ENCODE data around the gene LRRC61.

DNA sequence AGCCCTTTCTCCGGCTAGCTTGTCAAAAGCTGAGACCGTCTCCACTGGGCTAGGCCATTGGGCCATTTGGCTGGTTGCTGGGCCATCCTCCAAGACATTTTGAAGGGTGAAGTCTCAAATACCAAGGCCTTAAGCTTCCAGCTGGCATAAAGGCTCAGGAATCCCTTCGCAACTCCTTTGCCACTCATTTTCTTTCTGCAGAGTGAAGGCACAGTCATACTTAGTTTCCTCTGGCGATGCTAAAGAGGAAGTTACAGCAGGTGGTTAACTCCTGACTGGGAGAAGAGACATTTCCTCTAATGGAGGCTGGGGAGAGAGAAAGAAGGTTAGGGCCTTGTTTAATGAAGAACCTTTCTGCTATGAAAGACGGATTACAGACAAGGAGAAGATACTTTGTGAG, 40.7 kb downstream of the LRRC61 start:
- no peak for TF ChIP-seq FOXM1 (IDR thresholded peaks at IDR 0.05; ENCODE audit: borderline replicate concordance, low read depth)
- TF ChIP-seq, protein P1, sequence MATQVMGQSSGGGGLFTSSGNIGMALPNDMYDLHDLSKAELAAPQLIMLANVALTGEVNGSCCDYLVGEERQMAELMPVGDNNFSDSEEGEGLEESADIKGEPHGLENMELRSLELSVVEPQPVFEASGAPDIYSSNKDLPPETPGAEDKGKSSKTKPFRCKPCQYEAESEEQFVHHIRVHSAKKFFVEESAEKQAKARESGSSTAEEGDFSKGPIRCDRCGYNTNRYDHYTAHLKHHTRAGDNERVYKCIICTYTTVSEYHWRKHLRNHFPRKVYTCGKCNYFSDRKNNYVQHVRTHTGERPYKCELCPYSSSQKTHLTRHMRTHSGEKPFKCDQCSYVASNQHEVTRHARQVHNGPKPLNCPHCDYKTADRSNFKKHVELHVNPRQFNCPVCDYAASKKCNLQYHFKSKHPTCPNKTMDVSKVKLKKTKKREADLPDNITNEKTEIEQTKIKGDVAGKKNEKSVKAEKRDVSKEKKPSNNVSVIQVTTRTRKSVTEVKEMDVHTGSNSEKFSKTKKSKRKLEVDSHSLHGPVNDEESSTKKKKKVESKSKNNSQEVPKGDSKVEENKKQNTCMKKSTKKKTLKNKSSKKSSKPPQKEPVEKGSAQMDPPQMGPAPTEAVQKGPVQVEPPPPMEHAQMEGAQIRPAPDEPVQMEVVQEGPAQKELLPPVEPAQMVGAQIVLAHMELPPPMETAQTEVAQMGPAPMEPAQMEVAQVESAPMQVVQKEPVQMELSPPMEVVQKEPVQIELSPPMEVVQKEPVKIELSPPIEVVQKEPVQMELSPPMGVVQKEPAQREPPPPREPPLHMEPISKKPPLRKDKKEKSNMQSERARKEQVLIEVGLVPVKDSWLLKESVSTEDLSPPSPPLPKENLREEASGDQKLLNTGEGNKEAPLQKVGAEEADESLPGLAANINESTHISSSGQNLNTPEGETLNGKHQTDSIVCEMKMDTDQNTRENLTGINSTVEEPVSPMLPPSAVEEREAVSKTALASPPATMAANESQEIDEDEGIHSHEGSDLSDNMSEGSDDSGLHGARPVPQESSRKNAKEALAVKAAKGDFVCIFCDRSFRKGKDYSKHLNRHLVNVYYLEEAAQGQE (IDR thresholded peaks at IDR 0.05; ENCODE audit: low read depth) = no peak
- no peak for TF ChIP-seq CEBPB (IDR thresholded peaks at IDR 0.05)
- TF ChIP-seq EGR1 (IDR thresholded peaks at IDR 0.05) = no peak
- no peak for TF ChIP-seq EP300 (IDR thresholded peaks at IDR 0.05; ENCODE audit: borderline replicate concordance)
- no peak for TF ChIP-seq YY1 (IDR thresholded peaks at IDR 0.05; ENCODE audit: low read depth)
- TF ChIP-seq, protein P2, sequence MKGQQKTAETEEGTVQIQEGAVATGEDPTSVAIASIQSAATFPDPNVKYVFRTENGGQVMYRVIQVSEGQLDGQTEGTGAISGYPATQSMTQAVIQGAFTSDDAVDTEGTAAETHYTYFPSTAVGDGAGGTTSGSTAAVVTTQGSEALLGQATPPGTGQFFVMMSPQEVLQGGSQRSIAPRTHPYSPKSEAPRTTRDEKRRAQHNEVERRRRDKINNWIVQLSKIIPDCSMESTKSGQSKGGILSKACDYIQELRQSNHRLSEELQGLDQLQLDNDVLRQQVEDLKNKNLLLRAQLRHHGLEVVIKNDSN (IDR thresholded peaks at IDR 0.05) = no peak
- TF ChIP-seq RAD21 (IDR thresholded peaks at IDR 0.05; ENCODE audit: low read depth) = no peak
- TF ChIP-seq, protein P3, sequence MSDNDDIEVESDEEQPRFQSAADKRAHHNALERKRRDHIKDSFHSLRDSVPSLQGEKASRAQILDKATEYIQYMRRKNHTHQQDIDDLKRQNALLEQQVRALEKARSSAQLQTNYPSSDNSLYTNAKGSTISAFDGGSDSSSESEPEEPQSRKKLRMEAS (IDR thresholded peaks at IDR 0.05) = no peak
- no peak for TF ChIP-seq TEAD4 (IDR thresholded peaks at IDR 0.05)
- TF ChIP-seq NFIC (IDR thresholded peaks at IDR 0.05) = no peak
- no peak for TF ChIP-seq TAF1 (IDR thresholded peaks at IDR 0.05; ENCODE audit: low read depth)
- TF ChIP-seq CREB1 (IDR thresholded peaks at IDR 0.05; ENCODE audit: low read depth) = no peak

Data from Ishikawa (cell line).